ENCODE measurements around the gene SLC16A12. TPM values are rescaled to one million over a fixed set of nuclear protein-coding genes. Genes with fewer than 3 reads are reported as not detected.
A peak's percentile ranks its signal among the peaks of the same experiment; 100 is the strongest.

Gene SLC16A12
- total and polyA plus RNA-seq, 2 of the 13 experiments (the other 11 are each of a cell fraction or from before 2014, with no cell fraction given), result 0.02 TPM; not detected in 1

- TF ChIP-seq ZNF563 (CRISPR knock-in tag; IDR thresholded peaks at IDR 0.05) (0 out of 2 replicates have a peak, but pooled peaks have one; percentile 4), AGO2 (optimal IDR thresholded peaks at IDR 0.05; ENCODE audit: low read depth, low read length) (peak; percentile 56), YEATS4 (CRISPR knock-in tag; IDR thresholded peaks at IDR 0.05; ENCODE audit: borderline replicate concordance) (0 out of 2 replicates have a peak, but pooled peaks have one; percentile 7), CREB3 (CRISPR knock-in tag; IDR thresholded peaks at IDR 0.05) (peak; percentile 19; the same call in 1 of the 2 replicates), DPF2 (CRISPR knock-in tag; IDR thresholded peaks at IDR 0.05; ENCODE audit: borderline replicate concordance, low read depth) (no peak), ZNF720 (CRISPR knock-in tag; IDR thresholded peaks at IDR 0.05) (no peak), MTA3 (CRISPR knock-in tag; IDR thresholded peaks at IDR 0.05) (no peak), SOX6 (IDR thresholded peaks at IDR 0.05) (no peak), SOX6 (CRISPR knock-in tag; IDR thresholded peaks at IDR 0.05) (0 out of 2 replicates have a peak, but pooled peaks have one; percentile 9), ZNF263 (CRISPR knock-in tag; IDR thresholded peaks at IDR 0.05) (no peak), ZNF501 (CRISPR knock-in tag; IDR thresholded peaks at IDR 0.05) (peak; percentile 81; the same call in 1 of the 2 replicates), MLX (CRISPR knock-in tag; IDR thresholded peaks at IDR 0.05) (no peak), ZNF768 (CRISPR knock-in tag; IDR thresholded peaks at IDR 0.05) (peak; percentile 37; the same call in 1 of the 2 replicates), DZIP1 (CRISPR knock-in tag; IDR thresholded peaks at IDR 0.05) (peak; percentile 41; the same call in 1 of the 2 replicates), ZNF614 (CRISPR knock-in tag; IDR thresholded peaks at IDR 0.05; ENCODE audit: borderline replicate concordance) (no peak), POGK (CRISPR knock-in tag; conservative IDR thresholded peaks at IDR 0.05) (0 out of 2 replicates have a peak, but pooled peaks have one; percentile 49), SMAD1 (CRISPR knock-in tag; IDR thresholded peaks at IDR 0.05; ENCODE audit: borderline replicate concordance, low read depth) (no peak), ZNF274 (CRISPR knock-in tag; IDR thresholded peaks at IDR 0.05) (peak; percentile 79; the same call in 1 of the 2 replicates), ZNF276 (CRISPR knock-in tag; IDR thresholded peaks at IDR 0.05; ENCODE audit: low read depth) (0 out of 2 replicates have a peak, but pooled peaks have one; percentile 13), ZBTB42 (CRISPR knock-in tag; IDR thresholded peaks at IDR 0.05) (no peak), ZNF737 (CRISPR knock-in tag; IDR thresholded peaks at IDR 0.05; ENCODE audit: borderline replicate concordance) (no peak)
Observed at GRCh38 chr10:89414879-89415821, 120.2 kb downstream of the SLC16A12 start (continued).
